ENCODE results near the gene TFAM. TPM values are rescaled to one million over a fixed set of nuclear protein-coding genes. Genes with fewer than 3 reads are reported as not detected.
A peak's percentile ranks its signal among the peaks of the same experiment; 100 is the strongest.

Gene TFAM
- total RNA-seq, 1 donor: 18.8 TPM

- no peak for DNase-seq (ENCODE audit: insufficient read length, low spot score, missing footprints)
- H3K4me3 ChIP-seq (ENCODE audit: insufficient read depth, low read length): no peak overlapping the region
Observed at GRCh38 chr10:58400609-58401008, 15.4 kb downstream of the TFAM start.

GRCh38 chr10:58404001-58404400 lies 18.8 kb downstream of the TFAM start:
- Histone ChIP-seq H3K79me2 (ENCODE audit: insufficient read depth, low read length) (no peaks in the 10 kb centered on the region), H3K27me3 (ENCODE audit: insufficient read depth, low read length) (no peaks in the 10 kb centered on the region), H4K20me1 (ENCODE audit: insufficient read depth, low read length) (no peaks in the 10 kb centered on the region), H2AFZ (ENCODE audit: low read length) (no peak overlapping the region), H3K27ac (ENCODE audit: low read depth, low read length) (no peak overlapping the region), H3K36me3 (ENCODE audit: insufficient read depth, low read length) (no peaks in the 10 kb centered on the region), H3K4me2 (ENCODE audit: insufficient read depth, low read length) (no peak overlapping the region), H3K4me3 (ENCODE audit: insufficient read depth, low read length) (no peak overlapping the region), H3K4me1 (ENCODE audit: insufficient read depth, low read length) (peaks cover 14% of the 10 kb centered on the region), H3K9me3 (ENCODE audit: low read depth, low read length) (no peaks in the 10 kb centered on the region)
- TF ChIP-seq, protein P1, sequence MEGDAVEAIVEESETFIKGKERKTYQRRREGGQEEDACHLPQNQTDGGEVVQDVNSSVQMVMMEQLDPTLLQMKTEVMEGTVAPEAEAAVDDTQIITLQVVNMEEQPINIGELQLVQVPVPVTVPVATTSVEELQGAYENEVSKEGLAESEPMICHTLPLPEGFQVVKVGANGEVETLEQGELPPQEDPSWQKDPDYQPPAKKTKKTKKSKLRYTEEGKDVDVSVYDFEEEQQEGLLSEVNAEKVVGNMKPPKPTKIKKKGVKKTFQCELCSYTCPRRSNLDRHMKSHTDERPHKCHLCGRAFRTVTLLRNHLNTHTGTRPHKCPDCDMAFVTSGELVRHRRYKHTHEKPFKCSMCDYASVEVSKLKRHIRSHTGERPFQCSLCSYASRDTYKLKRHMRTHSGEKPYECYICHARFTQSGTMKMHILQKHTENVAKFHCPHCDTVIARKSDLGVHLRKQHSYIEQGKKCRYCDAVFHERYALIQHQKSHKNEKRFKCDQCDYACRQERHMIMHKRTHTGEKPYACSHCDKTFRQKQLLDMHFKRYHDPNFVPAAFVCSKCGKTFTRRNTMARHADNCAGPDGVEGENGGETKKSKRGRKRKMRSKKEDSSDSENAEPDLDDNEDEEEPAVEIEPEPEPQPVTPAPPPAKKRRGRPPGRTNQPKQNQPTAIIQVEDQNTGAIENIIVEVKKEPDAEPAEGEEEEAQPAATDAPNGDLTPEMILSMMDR (IDR thresholded peaks at IDR 0.05; ENCODE audit: extremely low read depth, low read depth, low read length): no peak
- DNase-seq (ENCODE audit: insufficient read length, low spot score, missing footprints): no peak

More at GRCh38 chr10:58400609-58401008, 15.4 kb downstream of the TFAM start:
- Histone ChIP-seq H4K20me1 (ENCODE audit: insufficient read depth, low read length) (no peaks in the 10 kb centered on the region), H3K9me3 (ENCODE audit: low read depth, low read length) (no peaks in the 10 kb centered on the region), H3K27ac (ENCODE audit: low read depth, low read length) (peak overlapping the region; percentile 65), H3K4me2 (ENCODE audit: insufficient read depth, low read length) (no peak overlapping the region), H3K4me1 (ENCODE audit: insufficient read depth, low read length) (peaks cover 15% of the 10 kb centered on the region), H3K79me2 (ENCODE audit: insufficient read depth, low read length) (no peaks in the 10 kb centered on the region), H3K36me3 (ENCODE audit: insufficient read depth, low read length) (peaks cover 13% of the 10 kb centered on the region), H2AFZ (ENCODE audit: low read length) (no peak overlapping the region), H3K27me3 (ENCODE audit: insufficient read depth, low read length) (no peaks in the 10 kb centered on the region)
- TF ChIP-seq, protein P1 (IDR thresholded peaks at IDR 0.05; ENCODE audit: extremely low read depth, low read depth, low read length): no peak

DNA sequence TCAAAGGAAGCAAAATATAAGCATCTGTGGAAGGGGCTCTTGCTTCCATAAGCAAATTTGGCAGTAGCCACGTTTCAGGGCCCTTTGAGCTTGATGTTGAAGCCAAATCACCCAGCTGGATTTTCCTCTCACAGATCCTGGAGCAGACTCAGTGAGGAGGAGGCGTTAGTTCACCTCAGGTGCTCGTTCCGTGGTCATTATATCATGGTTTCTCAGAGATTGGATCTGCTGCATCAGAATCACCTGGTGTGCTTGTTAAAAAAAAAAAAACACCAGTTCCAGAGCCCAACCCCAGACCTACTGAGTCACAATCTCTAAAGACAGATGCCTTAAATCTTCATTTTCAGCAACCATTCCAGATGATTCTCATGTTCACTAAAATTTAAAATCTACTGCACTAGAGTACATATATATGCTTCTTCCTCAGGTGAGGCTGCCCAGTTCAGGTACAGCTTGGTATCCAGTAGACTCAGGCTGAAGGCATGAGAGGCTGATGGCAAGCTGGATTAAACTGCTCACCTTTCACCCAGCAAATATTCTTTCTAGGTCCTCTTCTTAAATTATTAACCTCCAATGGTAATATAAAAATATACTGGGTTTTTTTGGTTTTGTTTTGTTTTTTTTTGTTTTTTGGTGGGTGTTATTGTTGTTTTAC lies 24.9 kb downstream of the TFAM start:
- H3K4me2 ChIP-seq (ENCODE audit: insufficient read depth, low read length): no peak overlapping the region
- H3K27ac ChIP-seq (ENCODE audit: low read depth, low read length): no peak overlapping the region
- no peaks in the 10 kb centered on the region for H3K36me3 ChIP-seq (ENCODE audit: insufficient read depth, low read length)
- no peak for DNase-seq (ENCODE audit: insufficient read length, low spot score, missing footprints)
- peaks cover 26% of the 10 kb centered on the region for H3K4me1 ChIP-seq (ENCODE audit: insufficient read depth, low read length)
- TF ChIP-seq, protein P1 (IDR thresholded peaks at IDR 0.05; ENCODE audit: extremely low read depth, low read depth, low read length): no peak
- no peaks in the 10 kb centered on the region for H3K79me2 ChIP-seq (ENCODE audit: insufficient read depth, low read length)
- no peaks in the 10 kb centered on the region for H4K20me1 ChIP-seq (ENCODE audit: insufficient read depth, low read length)
- H3K4me3 ChIP-seq (ENCODE audit: insufficient read depth, low read length): no peak overlapping the region
- no peak overlapping the region for H2AFZ ChIP-seq (ENCODE audit: low read length)
- H3K9me3 ChIP-seq (ENCODE audit: low read depth, low read length): no peaks in the 10 kb centered on the region
- no peaks in the 10 kb centered on the region for H3K27me3 ChIP-seq (ENCODE audit: insufficient read depth, low read length)

GRCh38 chr10:58412502-58412961 lies 27.3 kb downstream of the TFAM start:
- H3K4me2 ChIP-seq (ENCODE audit: insufficient read depth, low read length): peak overlapping the region; percentile 33

More at GRCh38 chr10:58412502-58412961, 27.3 kb downstream of the TFAM start:
- H4K20me1 ChIP-seq (ENCODE audit: insufficient read depth, low read length): no peaks in the 10 kb centered on the region
- H3K9me3 ChIP-seq (ENCODE audit: low read depth, low read length): no peaks in the 10 kb centered on the region
- H3K4me3 ChIP-seq (ENCODE audit: insufficient read depth, low read length): no peak overlapping the region
- TF ChIP-seq, protein P1 (IDR thresholded peaks at IDR 0.05; ENCODE audit: extremely low read depth, low read depth, low read length): peak; percentile 15
- H3K4me1 ChIP-seq (ENCODE audit: insufficient read depth, low read length): peaks cover 27% of the 10 kb centered on the region
- no peaks in the 10 kb centered on the region for H3K27me3 ChIP-seq (ENCODE audit: insufficient read depth, low read length)
- no peaks in the 10 kb centered on the region for H3K79me2 ChIP-seq (ENCODE audit: insufficient read depth, low read length)
- H3K36me3 ChIP-seq (ENCODE audit: insufficient read depth, low read length): no peaks in the 10 kb centered on the region
- H2AFZ ChIP-seq (ENCODE audit: low read length): no peak overlapping the region
- peak; percentile 74 for DNase-seq (ENCODE audit: insufficient read length, low spot score, missing footprints)
- peak overlapping the region; percentile 14 for H3K27ac ChIP-seq (ENCODE audit: low read depth, low read length)
